ENCODE results near the gene PHF12.

The PHF12 gene

DNA sequence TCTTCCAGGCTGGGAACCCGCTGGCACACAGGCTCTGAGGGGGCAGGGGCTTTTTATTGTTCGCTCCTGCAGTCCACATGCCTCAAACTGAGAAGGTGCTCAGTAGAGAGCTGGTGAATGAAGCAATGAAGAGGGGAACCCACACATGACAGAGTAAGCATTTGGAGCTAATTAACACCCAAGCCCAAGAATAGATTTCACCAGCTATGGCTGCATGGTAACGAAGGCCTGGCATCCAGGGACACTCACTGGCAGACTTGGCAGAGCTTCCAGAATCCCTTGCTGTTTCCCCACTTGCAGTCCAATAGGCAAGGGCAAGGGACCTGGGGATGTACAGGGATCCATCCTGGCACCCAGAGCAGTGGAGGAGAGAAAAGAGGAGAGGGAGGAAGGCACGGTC is 66.0 kb downstream of the PHF12 start:
- no peak overlapping the region for H2AFZ ChIP-seq (ENCODE audit: low read depth, low read length, severe bottlenecking)
- H3K27me3 ChIP-seq (ENCODE audit: low read length): no peaks in the 10 kb centered on the region
- no peak overlapping the region for H3K4me3 ChIP-seq (ENCODE audit: insufficient read depth, low read length, poor library complexity, severe bottlenecking)
- H3K9me2 ChIP-seq (replicated peaks; ENCODE audit: insufficient read depth, low read length): no peaks in the 10 kb centered on the region
- H3F3A ChIP-seq (ENCODE audit: insufficient read depth): no peaks in the 10 kb centered on the region
- H3K9me3 ChIP-seq (ENCODE audit: insufficient read depth, low read length): no peaks in the 10 kb centered on the region
- H3K79me2 ChIP-seq (ENCODE audit: insufficient read depth, low read length): no peaks in the 10 kb centered on the region
- no peaks in the 10 kb centered on the region for H3K36me3 ChIP-seq (ENCODE audit: low read length)
- TF ChIP-seq, protein P1, sequence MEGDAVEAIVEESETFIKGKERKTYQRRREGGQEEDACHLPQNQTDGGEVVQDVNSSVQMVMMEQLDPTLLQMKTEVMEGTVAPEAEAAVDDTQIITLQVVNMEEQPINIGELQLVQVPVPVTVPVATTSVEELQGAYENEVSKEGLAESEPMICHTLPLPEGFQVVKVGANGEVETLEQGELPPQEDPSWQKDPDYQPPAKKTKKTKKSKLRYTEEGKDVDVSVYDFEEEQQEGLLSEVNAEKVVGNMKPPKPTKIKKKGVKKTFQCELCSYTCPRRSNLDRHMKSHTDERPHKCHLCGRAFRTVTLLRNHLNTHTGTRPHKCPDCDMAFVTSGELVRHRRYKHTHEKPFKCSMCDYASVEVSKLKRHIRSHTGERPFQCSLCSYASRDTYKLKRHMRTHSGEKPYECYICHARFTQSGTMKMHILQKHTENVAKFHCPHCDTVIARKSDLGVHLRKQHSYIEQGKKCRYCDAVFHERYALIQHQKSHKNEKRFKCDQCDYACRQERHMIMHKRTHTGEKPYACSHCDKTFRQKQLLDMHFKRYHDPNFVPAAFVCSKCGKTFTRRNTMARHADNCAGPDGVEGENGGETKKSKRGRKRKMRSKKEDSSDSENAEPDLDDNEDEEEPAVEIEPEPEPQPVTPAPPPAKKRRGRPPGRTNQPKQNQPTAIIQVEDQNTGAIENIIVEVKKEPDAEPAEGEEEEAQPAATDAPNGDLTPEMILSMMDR (IDR thresholded peaks at IDR 0.05; ENCODE audit: insufficient read depth, low read length, poor library complexity, severe bottlenecking): no peak
- no peak for TF ChIP-seq EZH2phosphoT487 (conservative IDR thresholded peaks at IDR 0.05; ENCODE audit: low read length)
- no peaks in the 10 kb centered on the region for H4K20me1 ChIP-seq (ENCODE audit: low read depth, low read length)
- no peak overlapping the region for H3K27ac ChIP-seq (ENCODE audit: low read depth, low read length)
- H3K4me2 ChIP-seq (ENCODE audit: low read depth, low read length, poor library complexity, severe bottlenecking): no peak overlapping the region
- no peak overlapping the region for H3K9ac ChIP-seq (ENCODE audit: low read length)

DNA sequence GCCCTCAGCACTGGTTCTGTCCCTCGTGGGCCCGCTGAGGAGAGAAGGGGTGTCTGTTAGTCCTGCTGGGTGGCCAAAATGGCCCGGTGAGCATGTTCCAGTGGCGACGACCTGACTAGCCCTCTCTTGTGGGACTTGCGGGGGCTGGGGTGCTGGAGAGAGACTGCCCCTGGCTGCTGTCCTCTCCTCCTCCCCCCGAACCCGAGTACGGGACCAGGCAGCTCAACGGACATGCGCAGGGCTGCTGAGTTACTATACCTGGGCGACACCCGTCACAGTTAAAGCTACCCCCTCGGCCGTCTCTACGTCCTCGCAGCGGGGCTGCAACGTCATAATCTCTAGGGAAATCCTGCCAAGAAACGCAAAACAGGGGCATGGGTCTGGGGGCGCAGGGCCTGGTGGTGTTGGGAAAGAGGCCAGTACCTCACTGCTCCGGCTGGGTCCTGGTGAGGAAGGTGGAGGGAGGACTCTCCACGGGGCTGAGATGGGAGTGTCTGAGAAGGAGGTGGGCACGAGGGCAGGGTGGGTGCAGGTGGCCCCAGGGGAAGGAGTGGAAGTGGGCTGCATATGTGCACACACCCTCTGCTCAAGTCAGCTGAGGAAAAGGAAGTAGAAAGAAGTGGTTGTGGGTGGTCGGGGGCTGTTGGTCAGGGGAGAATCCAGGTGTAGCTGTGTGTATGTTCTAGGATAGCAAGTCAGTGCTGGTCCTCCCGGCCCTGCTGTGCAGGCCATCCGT is 67.2 kb downstream of the PHF12 start:
- no peak overlapping the region for H3K4me2 ChIP-seq (ENCODE audit: low read depth, low read length, poor library complexity, severe bottlenecking)

DNA sequence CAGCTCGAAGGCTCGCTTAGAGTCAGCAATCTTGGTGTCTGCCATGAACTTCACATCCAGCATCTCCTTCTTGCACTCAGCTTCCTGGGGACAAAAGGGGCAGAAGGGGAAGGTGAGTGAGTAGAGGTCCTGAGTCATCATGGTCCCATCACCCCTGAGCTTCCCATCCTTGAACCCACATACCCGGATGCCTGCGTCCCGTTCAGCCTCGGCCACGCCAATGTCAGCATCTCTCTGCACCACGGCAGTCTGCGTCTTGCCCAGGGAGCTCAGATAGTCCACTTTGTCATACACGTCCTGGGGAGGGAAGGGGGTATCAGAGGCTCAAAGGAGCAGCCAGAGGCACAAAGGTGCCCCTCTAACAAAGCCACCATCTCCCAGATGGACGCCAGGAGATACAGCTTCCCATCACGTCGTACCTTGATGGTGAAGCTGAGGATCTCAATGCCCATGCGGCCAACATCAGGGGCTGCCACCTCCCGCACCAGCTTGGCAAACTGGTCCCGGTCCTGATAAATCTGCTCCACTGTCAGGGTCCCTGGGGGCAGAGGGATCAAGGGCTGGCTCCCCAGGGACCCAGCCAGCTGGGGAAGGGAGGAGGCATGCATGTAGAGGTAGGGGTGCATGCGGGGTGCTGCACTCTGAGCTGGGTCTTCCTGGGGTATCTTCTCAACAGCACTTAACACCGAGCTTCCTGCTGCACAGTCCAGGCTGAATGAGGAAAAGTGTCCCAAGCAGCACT is 69.0 kb downstream of the PHF12 start:
- no peaks in the 10 kb centered on the region for H3K27me3 ChIP-seq (ENCODE audit: low read length)
- H3K36me3 ChIP-seq (ENCODE audit: low read length): 0 out of 2 replicates have a peak, but pooled peaks cover 4% of the 10 kb centered on the region
- no peaks in the 10 kb centered on the region for H3K9me2 ChIP-seq (replicated peaks; ENCODE audit: insufficient read depth, low read length)
- no peaks in the 10 kb centered on the region for H3K79me2 ChIP-seq (ENCODE audit: insufficient read depth, low read length)
- no peaks in the 10 kb centered on the region for H3F3A ChIP-seq (ENCODE audit: insufficient read depth)
- TF ChIP-seq EZH2phosphoT487 (conservative IDR thresholded peaks at IDR 0.05; ENCODE audit: low read length): no peak
- no peak overlapping the region for H3K27ac ChIP-seq (ENCODE audit: low read depth, low read length)
- H3K9me3 ChIP-seq (ENCODE audit: insufficient read depth, low read length): no peaks in the 10 kb centered on the region
- H3K4me3 ChIP-seq (ENCODE audit: insufficient read depth, low read length, poor library complexity, severe bottlenecking): no peak overlapping the region
- no peak overlapping the region for H3K9ac ChIP-seq (ENCODE audit: low read length)
- H4K20me1 ChIP-seq (ENCODE audit: low read depth, low read length): no peaks in the 10 kb centered on the region
- no peak overlapping the region for H2AFZ ChIP-seq (ENCODE audit: low read depth, low read length, severe bottlenecking)
- H3K4me2 ChIP-seq (ENCODE audit: low read depth, low read length, poor library complexity, severe bottlenecking): no peak overlapping the region

More for the DNA sequence above, 67.2 kb downstream of the PHF12 start:
- no peak overlapping the region for H3K4me3 ChIP-seq (ENCODE audit: insufficient read depth, low read length, poor library complexity, severe bottlenecking)
- H3K36me3 ChIP-seq (ENCODE audit: low read length): no peaks in the 10 kb centered on the region
- no peak overlapping the region for H3K27ac ChIP-seq (ENCODE audit: low read depth, low read length)
- no peaks in the 10 kb centered on the region for H4K20me1 ChIP-seq (ENCODE audit: low read depth, low read length)
- H3K9me3 ChIP-seq (ENCODE audit: insufficient read depth, low read length): no peaks in the 10 kb centered on the region
- TF ChIP-seq, protein P1 (IDR thresholded peaks at IDR 0.05; ENCODE audit: insufficient read depth, low read length, poor library complexity, severe bottlenecking): no peak
- TF ChIP-seq EZH2phosphoT487 (conservative IDR thresholded peaks at IDR 0.05; ENCODE audit: low read length): no peak
- H3F3A ChIP-seq (ENCODE audit: insufficient read depth): no peaks in the 10 kb centered on the region
- H3K27me3 ChIP-seq (ENCODE audit: low read length): no peaks in the 10 kb centered on the region
- no peaks in the 10 kb centered on the region for H3K79me2 ChIP-seq (ENCODE audit: insufficient read depth, low read length)
- no peaks in the 10 kb centered on the region for H3K9me2 ChIP-seq (replicated peaks; ENCODE audit: insufficient read depth, low read length)
- no peak overlapping the region for H2AFZ ChIP-seq (ENCODE audit: low read depth, low read length, severe bottlenecking)
- no peak overlapping the region for H3K9ac ChIP-seq (ENCODE audit: low read length)
